HepG2 (cell line): Measurements from ENCODE around the gene NR5A2. TPM values are rescaled to one million over a fixed set of nuclear protein-coding genes. Genes with fewer than 3 reads are reported as not detected.

ENCODE experiments used
- FOXJ3 ChIP-seq: sonication (generic); formaldehyde crosslinking; IDR thresholded peaks from 2 replicates; pipeline ENCODE4 v1.4.0; 2020; ENCODE audit warnings: missing genetic modification reagents, mild to moderate bottlenecking, borderline replicate concordance
- IRX3 ChIP-seq: sonication (generic); formaldehyde crosslinking; IDR thresholded peaks from 2 replicates; pipeline ENCODE4 v1.8.1; 2023; ENCODE audit warnings: mild to moderate bottlenecking, low read depth, missing genetic modification reagents, borderline replicate concordance
- JUN ChIP-seq: sonication (generic); formaldehyde crosslinking; IDR thresholded peaks from 2 replicates; pipeline ENCODE4 v1.4.0; 2020; ENCODE audit warnings: mild to moderate bottlenecking, missing genetic modification reagents
- KDM5A ChIP-seq: fragments of 200-600 bp; sonication (generic); IDR thresholded peaks from 2 replicates; pipeline ENCODE4 v1.7.0; 2018; ENCODE audit warnings: antibody characterized with exemption, mild to moderate bottlenecking, low read length, borderline replicate concordance
- MAFF ChIP-seq: IDR thresholded peaks from 2 replicates; pipeline ENCODE4 v1.6.1; 2011; ENCODE audit warnings: low read depth, low read length, improper control_type of control experiment
- NRL ChIP-seq: sonication (generic); formaldehyde crosslinking; IDR thresholded peaks from 2 replicates; pipeline ENCODE4 v1.5.0; 2020; ENCODE audit warnings: missing genetic modification reagents, mild to moderate bottlenecking, moderate library complexity, borderline replicate concordance
- RAD51 ChIP-seq: fragments of 450-650 bp; IDR thresholded peaks from 2 replicates; pipeline ENCODE4 v1.6.1; 2016; ENCODE audit warnings: borderline replicate concordance
- TOE1 ChIP-seq: sonication (generic); formaldehyde crosslinking; IDR thresholded peaks from 2 replicates; pipeline ENCODE4 v1.4.0; 2020; ENCODE audit warnings: mild to moderate bottlenecking, missing genetic modification reagents
- ZFP1 ChIP-seq: IDR thresholded peaks from 2 replicates; pipeline ENCODE4 v1.6.1; 2016
- ZNF24 ChIP-seq: fragments of 450-650 bp; IDR thresholded peaks from 2 replicates; pipeline ENCODE4 v1.6.1; 2017; ENCODE audit warnings: antibody characterized with exemption, mild to moderate bottlenecking
- ZNF256 ChIP-seq: sonication (generic); formaldehyde crosslinking; conservative IDR thresholded peaks from 2 replicates; pipeline ENCODE4 v1.4.0; 2020; ENCODE audit warnings: missing genetic modification reagents
- ZNF672 ChIP-seq: sonication (generic); formaldehyde crosslinking; IDR thresholded peaks from 2 replicates; pipeline ENCODE4 v1.8.1; 2022; ENCODE audit warnings: missing genetic modification reagents
- ZNF709 ChIP-seq: sonication (generic); formaldehyde crosslinking; IDR thresholded peaks from 2 replicates; pipeline ENCODE4 v1.5.0; 2020; ENCODE audit warnings: mild to moderate bottlenecking, missing genetic modification reagents
- ZNF749 ChIP-seq: sonication (generic); formaldehyde crosslinking; IDR thresholded peaks from 2 replicates; pipeline ENCODE4 v1.8.0; 2022; ENCODE audit warnings: mild to moderate bottlenecking, missing genetic modification reagents, moderate library complexity, borderline replicate concordance
- polyA plus RNA-seq, 8 experiments: library from polyadenylated mRNA; depleted of rRNA in 3 of 8; stranded (reverse) in 7 of 8; unstranded in 1 of 8; fragments of >200 nt; fragmentation: Illumina TruSeq in 4 of 8; extraction: Trizol in 4 of 8; gene quantifications; 2 replicates each; pipeline versions ENCODE4 v1.2.1 to v1.2.3, GENCODE V29; 2011 to 2016; ENCODE audit warnings: low read depth in 4 of 8, missing spikeins in 1 of 8, mixed read lengths in 1 of 8; ENCODE audit not compliant: insufficient read depth in 1 of 8
- total RNA-seq, 5 experiments: library from RNA; depleted of rRNA; stranded (reverse); fragments of >200 nt; fragmentation: Illumina TruSeq; extraction: Trizol; gene quantifications; 2 replicates each; pipeline ENCODE4 v1.2.3, GENCODE V29; 2016; ENCODE audit warnings: low read depth in 1 of 5
- TF ChIP-seq, protein P1 (sequence below): sonication (generic); formaldehyde crosslinking; IDR thresholded peaks from 2 replicates; pipeline ENCODE4 v1.5.0; 2020; ENCODE audit warnings: mild to moderate bottlenecking, missing genetic modification reagents
- TF ChIP-seq, protein P2 (sequence below): sonication (generic); formaldehyde crosslinking; IDR thresholded peaks from 2 replicates; pipeline ENCODE4 v1.5.0; 2020; ENCODE audit warnings: mild to moderate bottlenecking, missing genetic modification reagents, moderate library complexity
- TF ChIP-seq, protein P3 (sequence below): sonication (generic); formaldehyde crosslinking; IDR thresholded peaks from 2 replicates; pipeline ENCODE4 v1.4.0; 2020; ENCODE audit warnings: mild to moderate bottlenecking, low read depth, missing genetic modification reagents
- TF ChIP-seq, protein P4 (sequence below): sonication (generic); formaldehyde crosslinking; IDR thresholded peaks from 2 replicates; pipeline ENCODE4 v1.5.0; 2020; ENCODE audit warnings: mild to moderate bottlenecking, missing genetic modification reagents

Gene NR5A2
- total and polyA plus RNA-seq, 2 of the 13 experiments (the other 11 are each of a cell fraction or from before 2014, with no cell fraction given): 0.24 to 2.8 TPM

DNA sequence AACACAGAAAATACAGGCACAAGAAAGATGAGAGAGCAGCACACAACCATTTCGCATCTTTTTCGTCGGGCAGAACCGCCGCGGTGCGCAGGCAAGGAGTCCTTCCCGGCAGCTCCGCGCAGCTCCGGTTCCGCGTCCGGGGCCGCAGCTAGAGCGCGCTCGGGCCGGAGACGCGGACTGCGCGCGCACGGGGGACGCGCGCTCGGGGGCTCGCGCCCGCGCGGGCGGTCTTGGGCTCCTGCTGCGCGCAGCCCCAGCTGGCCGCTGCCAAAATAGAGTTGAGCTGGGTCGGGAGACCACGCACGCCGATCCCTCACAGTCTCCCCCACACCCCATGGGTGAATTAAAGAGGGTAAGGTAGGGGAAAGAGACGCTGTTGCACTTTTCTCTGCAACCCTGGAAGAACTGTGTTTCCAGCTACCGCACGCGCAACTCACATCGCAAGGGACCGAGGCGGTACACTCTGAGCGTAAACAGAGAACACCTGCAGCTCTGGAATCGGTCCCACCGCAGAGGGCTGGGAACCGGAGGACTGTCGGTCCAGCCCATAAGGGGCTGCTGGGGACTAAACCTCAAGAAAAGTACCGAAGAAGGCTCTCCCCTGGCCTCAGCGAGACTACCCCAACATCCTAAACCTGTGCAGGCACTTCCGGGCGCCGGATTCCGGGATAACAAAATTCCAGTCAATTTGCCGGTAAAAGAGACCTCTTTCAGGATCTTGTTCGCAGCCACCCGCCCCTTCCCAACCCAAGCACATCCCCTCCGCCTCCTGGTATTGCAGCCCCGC lies 1.7 kb downstream of the NR5A2 start (continued):
- TF ChIP-seq, protein P1, sequence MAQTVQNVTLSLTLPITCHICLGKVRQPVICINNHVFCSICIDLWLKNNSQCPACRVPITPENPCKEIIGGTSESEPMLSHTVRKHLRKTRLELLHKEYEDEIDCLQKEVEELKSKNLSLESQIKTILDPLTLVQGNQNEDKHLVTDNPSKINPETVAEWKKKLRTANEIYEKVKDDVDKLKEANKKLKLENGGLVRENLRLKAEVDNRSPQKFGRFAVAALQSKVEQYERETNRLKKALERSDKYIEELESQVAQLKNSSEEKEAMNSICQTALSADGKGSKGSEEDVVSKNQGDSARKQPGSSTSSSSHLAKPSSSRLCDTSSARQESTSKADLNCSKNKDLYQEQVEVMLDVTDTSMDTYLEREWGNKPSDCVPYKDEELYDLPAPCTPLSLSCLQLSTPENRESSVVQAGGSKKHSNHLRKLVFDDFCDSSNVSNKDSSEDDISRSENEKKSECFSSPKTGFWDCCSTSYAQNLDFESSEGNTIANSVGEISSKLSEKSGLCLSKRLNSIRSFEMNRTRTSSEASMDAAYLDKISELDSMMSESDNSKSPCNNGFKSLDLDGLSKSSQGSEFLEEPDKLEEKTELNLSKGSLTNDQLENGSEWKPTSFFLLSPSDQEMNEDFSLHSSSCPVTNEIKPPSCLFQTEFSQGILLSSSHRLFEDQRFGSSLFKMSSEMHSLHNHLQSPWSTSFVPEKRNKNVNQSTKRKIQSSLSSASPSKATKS (CRISPR knock-in tag): no peak
- TF ChIP-seq, protein P2, sequence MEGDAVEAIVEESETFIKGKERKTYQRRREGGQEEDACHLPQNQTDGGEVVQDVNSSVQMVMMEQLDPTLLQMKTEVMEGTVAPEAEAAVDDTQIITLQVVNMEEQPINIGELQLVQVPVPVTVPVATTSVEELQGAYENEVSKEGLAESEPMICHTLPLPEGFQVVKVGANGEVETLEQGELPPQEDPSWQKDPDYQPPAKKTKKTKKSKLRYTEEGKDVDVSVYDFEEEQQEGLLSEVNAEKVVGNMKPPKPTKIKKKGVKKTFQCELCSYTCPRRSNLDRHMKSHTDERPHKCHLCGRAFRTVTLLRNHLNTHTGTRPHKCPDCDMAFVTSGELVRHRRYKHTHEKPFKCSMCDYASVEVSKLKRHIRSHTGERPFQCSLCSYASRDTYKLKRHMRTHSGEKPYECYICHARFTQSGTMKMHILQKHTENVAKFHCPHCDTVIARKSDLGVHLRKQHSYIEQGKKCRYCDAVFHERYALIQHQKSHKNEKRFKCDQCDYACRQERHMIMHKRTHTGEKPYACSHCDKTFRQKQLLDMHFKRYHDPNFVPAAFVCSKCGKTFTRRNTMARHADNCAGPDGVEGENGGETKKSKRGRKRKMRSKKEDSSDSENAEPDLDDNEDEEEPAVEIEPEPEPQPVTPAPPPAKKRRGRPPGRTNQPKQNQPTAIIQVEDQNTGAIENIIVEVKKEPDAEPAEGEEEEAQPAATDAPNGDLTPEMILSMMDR (CRISPR knock-in tag): no peak
- TF ChIP-seq ZNF749 (CRISPR knock-in tag) (no peak), ZNF24 (no peak), TOE1 (CRISPR knock-in tag) (no peak), MAFF (no peak), ZFP1 (no peak), FOXJ3 (no peak), ZNF672 (no peak), KDM5A (peak; percentile 64; the same call in 1 of the 2 replicates), NRL (CRISPR knock-in tag) (no peak), JUN (CRISPR knock-in tag) (no peak), RAD51 (no peak), IRX3 (CRISPR knock-in tag) (no peak), ZNF709 (no peak), ZNF256 (CRISPR knock-in tag) (no peak)
- TF ChIP-seq, protein P3, sequence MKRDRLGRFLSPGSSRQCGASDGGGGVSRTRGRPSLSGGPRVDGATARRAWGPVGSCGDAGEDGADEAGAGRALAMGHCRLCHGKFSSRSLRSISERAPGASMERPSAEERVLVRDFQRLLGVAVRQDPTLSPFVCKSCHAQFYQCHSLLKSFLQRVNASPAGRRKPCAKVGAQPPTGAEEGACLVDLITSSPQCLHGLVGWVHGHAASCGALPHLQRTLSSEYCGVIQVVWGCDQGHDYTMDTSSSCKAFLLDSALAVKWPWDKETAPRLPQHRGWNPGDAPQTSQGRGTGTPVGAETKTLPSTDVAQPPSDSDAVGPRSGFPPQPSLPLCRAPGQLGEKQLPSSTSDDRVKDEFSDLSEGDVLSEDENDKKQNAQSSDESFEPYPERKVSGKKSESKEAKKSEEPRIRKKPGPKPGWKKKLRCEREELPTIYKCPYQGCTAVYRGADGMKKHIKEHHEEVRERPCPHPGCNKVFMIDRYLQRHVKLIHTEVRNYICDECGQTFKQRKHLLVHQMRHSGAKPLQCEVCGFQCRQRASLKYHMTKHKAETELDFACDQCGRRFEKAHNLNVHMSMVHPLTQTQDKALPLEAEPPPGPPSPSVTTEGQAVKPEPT: no peak
- TF ChIP-seq, protein P4, sequence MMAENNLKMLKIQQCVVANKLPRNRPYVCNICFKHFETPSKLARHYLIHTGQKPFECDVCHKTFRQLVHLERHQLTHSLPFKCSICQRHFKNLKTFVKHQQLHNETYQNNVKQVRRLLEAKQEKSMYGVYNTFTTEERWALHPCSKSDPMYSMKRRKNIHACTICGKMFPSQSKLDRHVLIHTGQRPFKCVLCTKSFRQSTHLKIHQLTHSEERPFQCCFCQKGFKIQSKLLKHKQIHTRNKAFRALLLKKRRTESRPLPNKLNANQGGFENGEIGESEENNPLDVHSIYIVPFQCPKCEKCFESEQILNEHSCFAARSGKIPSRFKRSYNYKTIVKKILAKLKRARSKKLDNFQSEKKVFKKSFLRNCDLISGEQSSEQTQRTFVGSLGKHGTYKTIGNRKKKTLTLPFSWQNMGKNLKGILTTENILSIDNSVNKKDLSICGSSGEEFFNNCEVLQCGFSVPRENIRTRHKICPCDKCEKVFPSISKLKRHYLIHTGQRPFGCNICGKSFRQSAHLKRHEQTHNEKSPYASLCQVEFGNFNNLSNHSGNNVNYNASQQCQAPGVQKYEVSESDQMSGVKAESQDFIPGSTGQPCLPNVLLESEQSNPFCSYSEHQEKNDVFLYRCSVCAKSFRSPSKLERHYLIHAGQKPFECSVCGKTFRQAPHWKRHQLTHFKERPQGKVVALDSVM (CRISPR knock-in tag): no peak
